Endodermal cell (in vitro differentiated cells): ENCODE data around the gene DEPDC1B. TPM values are rescaled to one million over a fixed set of nuclear protein-coding genes. Genes with fewer than 3 reads are reported as not detected.

Experiments
- DNase-seq: peaks from one replicate; pipeline ENCODE4 v3.0.0-alpha.2; 2017
- H3K27ac ChIP-seq: 2 replicates; pipeline ENCODE4 v1.5.1; 2013; ENCODE audit warnings: mild to moderate bottlenecking, low read depth, low read length, moderate library complexity
- H3K27me3 ChIP-seq: 2 replicates; pipeline ENCODE4 v1.6.1; 2013; ENCODE audit warnings: mild to moderate bottlenecking, low read length, moderate library complexity; ENCODE audit not compliant: insufficient read depth, control insufficient read depth, poor library complexity, severe bottlenecking
- H3K36me3 ChIP-seq: 2 replicates; pipeline ENCODE4 v1.7.0; 2013; ENCODE audit warnings: mild to moderate bottlenecking, low read length, moderate library complexity; ENCODE audit not compliant: control insufficient read depth, insufficient read depth
- H3K4me1 ChIP-seq: one replicate; pipeline ENCODE4 v1.7.0; 2013; ENCODE audit warnings: low read length; ENCODE audit not compliant: control insufficient read depth, insufficient read depth
- H3K4me3 ChIP-seq: 2 replicates; pipeline ENCODE4 v1.5.1; 2013; ENCODE audit warnings: mild to moderate bottlenecking, low read length, moderate library complexity
- H3K9ac ChIP-seq: 2 replicates; pipeline ENCODE4 v1.6.1; 2013; ENCODE audit warnings: mild to moderate bottlenecking, low read length, moderate library complexity; ENCODE audit not compliant: poor library complexity, severe bottlenecking; ENCODE audit errors: extremely low read depth
- H3K9me3 ChIP-seq: 2 replicates; pipeline ENCODE4 v1.6.1; 2013; ENCODE audit warnings: mild to moderate bottlenecking, low read length, moderate library complexity; ENCODE audit not compliant: control insufficient read depth
- H3K27ac Mint-ChIP-seq: 2 replicates; pipeline ENCODE4 v1.8.0; 2020; ENCODE audit warnings: mixed read lengths
- H3K27me3 Mint-ChIP-seq: 2 replicates; pipeline ENCODE4 v1.8.0; 2021; ENCODE audit warnings: mild to moderate bottlenecking, mixed read lengths; ENCODE audit not compliant: insufficient read depth
- H3K36me3 Mint-ChIP-seq: 2 replicates; pipeline ENCODE4 v1.8.0; 2020; ENCODE audit warnings: low read depth, mixed read lengths
- H3K4me1 Mint-ChIP-seq: 2 replicates; pipeline ENCODE4 v1.8.0; 2020; ENCODE audit warnings: mixed read lengths
- H3K4me3 Mint-ChIP-seq: 2 replicates; pipeline ENCODE4 v1.8.0; 2020; ENCODE audit warnings: mild to moderate bottlenecking, moderate library complexity, mixed read lengths
- H3K9me3 Mint-ChIP-seq: 2 replicates; pipeline ENCODE4 v1.8.0; 2020; ENCODE audit warnings: mild to moderate bottlenecking, mixed read lengths
- CTCF ChIP-seq: fragments of 200-600 bp; sonication (generic); conservative IDR thresholded peaks from 2 replicates; pipeline ENCODE4 v1.5.0; 2021; ENCODE audit warnings: antibody characterized with exemption, mild to moderate bottlenecking
- WGBS, 2 experiments: methylation state at CpG; one replicate each; pipeline versions ENCODE4 v1.1.5 to v1.1.7; 2013; ENCODE audit warnings: missing lambda C conversion rate in 2 of 2, mixed read lengths in 1 of 2; ENCODE audit not compliant: insufficient coverage in 1 of 2, insufficient read length in 1 of 2; 5-methylcytosine and 5-hydroxymethylcytosine counted together
- total RNA-seq, 2 donors: library from RNA; stranded (reverse); fragmentation: NEBNext Ultra II Directional in 1 of 2; extraction: Animal tissue kit (Norgen Biotek cat#: 25700) in 1 of 2; gene quantifications; 2 replicates in 1 of 2; 3 replicates in 1 of 2; pipeline ENCODE4 v1.2.1, GENCODE V29; 2021

Gene DEPDC1B
- total RNA-seq, 2 donors from 2014 or later = 32.2 to 42.1 TPM

- Histone ChIP-seq H3K4me1 (peaks cover 21% of the 10 kb centered on the region), H3K27ac (no peak overlapping the region), H3K27me3 (no peaks in the 10 kb centered on the region), H3K9me3 (no peaks in the 10 kb centered on the region), H3K9ac (no peak overlapping the region), H3K4me3 (no peak overlapping the region), H3K36me3 (no peaks in the 10 kb centered on the region)
- Mint-ChIP-seq H3K4me1 (peaks cover 47% of the 10 kb centered on the region), H3K36me3 (no peaks in the 10 kb centered on the region), H3K27ac (peak overlapping the region; percentile 58), H3K27me3 (no peaks in the 10 kb centered on the region), H3K9me3 (no peaks in the 10 kb centered on the region), H3K4me3 (no peak overlapping the region)
- WGBS, 2 experiments = 91 to 92% methylated on average over 2 of the region's 2 CpGs
- TF ChIP-seq CTCF = no peak
- DNase-seq = no peak
Measured at GRCh38 chr5:60674251-60675069, 25.5 kb downstream of the DEPDC1B start.

DNA sequence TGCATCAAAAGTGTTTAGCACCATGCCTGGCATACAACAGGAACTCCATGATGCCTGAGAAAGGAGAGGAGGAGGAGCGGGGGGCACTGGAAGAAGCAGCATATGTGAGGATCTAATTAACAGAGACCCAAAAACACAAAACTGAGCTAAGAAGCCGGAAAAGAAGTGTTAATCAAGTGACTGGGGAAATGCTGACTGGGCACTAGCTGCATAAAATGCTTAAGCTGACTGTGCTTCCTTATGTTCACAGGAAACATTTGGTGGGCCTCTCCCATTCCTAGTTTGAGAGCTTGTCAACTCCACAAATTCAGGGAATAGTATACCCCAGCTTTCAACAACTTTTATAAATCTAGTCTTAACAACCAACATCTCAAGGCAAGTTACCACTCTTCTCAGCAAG, 26.6 kb downstream of the DEPDC1B start:
- Mint-ChIP-seq H3K4me1 (peaks cover 47% of the 10 kb centered on the region), H3K27ac (peak overlapping the region; percentile 56), H3K27me3 (no peaks in the 10 kb centered on the region), H3K36me3 (no peaks in the 10 kb centered on the region), H3K9me3 (no peaks in the 10 kb centered on the region), H3K4me3 (no peak overlapping the region)
- no peak overlapping the region for H3K9ac ChIP-seq
- no peak for TF ChIP-seq CTCF
- H3K9me3 ChIP-seq = no peaks in the 10 kb centered on the region
- peaks cover 21% of the 10 kb centered on the region for H3K4me1 ChIP-seq
- DNase-seq = no peak
- H3K4me3 ChIP-seq = peak overlapping the region; percentile 22
- H3K27me3 ChIP-seq = no peaks in the 10 kb centered on the region
- 84 to 90% methylated on average over 2 of the region's 2 CpGs for WGBS, 2 experiments
- peak overlapping the region; percentile 19 for H3K27ac ChIP-seq
- H3K36me3 ChIP-seq = no peaks in the 10 kb centered on the region

DNA sequence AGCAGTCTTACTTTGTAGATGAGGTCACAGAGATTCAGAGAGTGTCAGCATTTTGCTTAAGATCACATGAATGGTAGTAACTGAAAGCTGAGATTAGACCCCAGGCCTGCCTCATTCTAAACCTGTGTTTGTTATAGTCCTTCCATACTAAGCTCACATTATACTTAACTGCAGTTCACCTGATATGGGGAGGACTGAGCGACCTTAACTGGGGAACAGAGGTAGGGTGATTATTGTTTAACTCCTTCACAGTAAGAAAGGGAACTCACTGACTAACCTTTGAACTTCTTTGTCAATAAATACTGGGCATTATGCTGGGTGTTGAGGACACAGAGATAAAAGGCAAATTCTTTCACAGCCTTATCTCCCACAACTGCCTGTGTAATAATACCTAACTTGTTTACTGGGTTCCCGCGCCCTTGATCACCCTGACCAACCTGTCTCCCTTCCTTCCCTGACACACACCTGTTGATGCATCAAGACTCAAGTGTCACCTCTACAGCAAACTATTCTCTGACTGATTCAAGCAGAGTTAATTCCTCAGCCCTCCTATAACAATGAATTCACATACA, 27.2 kb downstream of the DEPDC1B start:
- H3K4me1 ChIP-seq = peaks cover 21% of the 10 kb centered on the region
- H3K27ac Mint-ChIP-seq = peak overlapping the region; percentile 64

More for the DNA sequence above, 27.2 kb downstream of the DEPDC1B start:
- H3K36me3 Mint-ChIP-seq = no peaks in the 10 kb centered on the region
- WGBS, 2 experiments = 66 to 90% methylated on average over 2 to 3 of the region's 3 CpGs
- peak overlapping the region; percentile 6 for H3K4me3 Mint-ChIP-seq
- H3K9me3 ChIP-seq = no peaks in the 10 kb centered on the region
- H3K4me1 Mint-ChIP-seq = peaks cover 47% of the 10 kb centered on the region
- TF ChIP-seq CTCF = no peak
- no peaks in the 10 kb centered on the region for H3K27me3 Mint-ChIP-seq
- H3K9ac ChIP-seq = no peak overlapping the region
- no peaks in the 10 kb centered on the region for H3K27me3 ChIP-seq
- DNase-seq = no peak
- H3K36me3 ChIP-seq = no peaks in the 10 kb centered on the region
- H3K4me3 ChIP-seq = peak overlapping the region; percentile 41
- no peaks in the 10 kb centered on the region for H3K9me3 Mint-ChIP-seq
- no peak overlapping the region for H3K27ac ChIP-seq
